ENCODE data around the gene LHX6.

LHX6 gene

GRCh38 chr9:122221183-122221811 is 7.5 kb downstream of the LHX6 start:
- H3K36me3 ChIP-seq (ENCODE audit: control insufficient read depth, insufficient read depth, low read length): no peaks in the 10 kb centered on the region
- peaks cover 37% of the 10 kb centered on the region for H3K4me1 ChIP-seq (ENCODE audit: control insufficient read depth, insufficient read depth, low read length)
- no peak overlapping the region for H3K9ac ChIP-seq (ENCODE audit: low read length)
- H3K27me3 ChIP-seq (ENCODE audit: control insufficient read depth, insufficient read depth, low read length): peaks cover 100% of the 10 kb centered on the region
- no peaks in the 10 kb centered on the region for H3K9me3 ChIP-seq (ENCODE audit: control insufficient read depth, insufficient read depth, low read depth, low read length)
- peak overlapping the region; percentile 61 for H3K4me3 ChIP-seq (ENCODE audit: low read depth, low read length)
- no peak overlapping the region for H3K27ac ChIP-seq (ENCODE audit: low read depth, low read length)

DNA sequence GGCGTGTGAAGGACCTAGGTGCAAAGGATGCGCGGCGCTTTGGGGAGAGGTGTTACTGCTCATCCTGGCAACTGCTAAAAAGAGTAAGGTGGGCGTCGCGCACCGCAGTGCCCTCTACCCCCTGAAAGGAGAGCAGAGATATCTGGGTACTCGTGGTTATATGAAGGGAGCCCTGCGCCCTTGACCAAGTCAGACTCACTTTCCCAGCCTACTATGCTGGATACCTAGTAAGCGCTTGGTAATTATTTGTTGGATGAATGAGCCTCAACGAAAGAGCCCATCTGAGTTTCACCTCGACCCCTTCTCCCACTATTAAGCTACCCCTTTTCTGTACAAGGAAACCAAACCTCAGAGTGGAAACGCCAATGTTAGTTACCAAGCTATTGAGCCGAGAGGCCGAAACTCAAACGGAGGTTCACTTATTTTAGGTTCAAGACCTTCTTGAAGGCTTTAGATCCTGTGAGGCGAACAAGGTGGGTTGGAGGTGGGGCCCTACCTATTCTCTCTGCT is 8.0 kb downstream of the LHX6 start:
- H3K27ac ChIP-seq (ENCODE audit: low read depth, low read length): no peak overlapping the region
- H3K36me3 ChIP-seq (ENCODE audit: control insufficient read depth, insufficient read depth, low read length): no peaks in the 10 kb centered on the region
- H3K27me3 ChIP-seq (ENCODE audit: control insufficient read depth, insufficient read depth, low read length): peaks cover 100% of the 10 kb centered on the region
- no peaks in the 10 kb centered on the region for H3K9me3 ChIP-seq (ENCODE audit: control insufficient read depth, insufficient read depth, low read depth, low read length)
- peak overlapping the region; percentile 61 for H3K4me3 ChIP-seq (ENCODE audit: low read depth, low read length)
- peaks cover 37% of the 10 kb centered on the region for H3K4me1 ChIP-seq (ENCODE audit: control insufficient read depth, insufficient read depth, low read length)
- H3K9ac ChIP-seq (ENCODE audit: low read length): no peak overlapping the region

- H3K9ac ChIP-seq (ENCODE audit: low read length): no peak overlapping the region
- H3K4me3 ChIP-seq (ENCODE audit: low read depth, low read length): peak overlapping the region; percentile 61
- no peaks in the 10 kb centered on the region for H3K9me3 ChIP-seq (ENCODE audit: control insufficient read depth, insufficient read depth, low read depth, low read length)
- no peak overlapping the region for H3K27ac ChIP-seq (ENCODE audit: low read depth, low read length)
- H3K27me3 ChIP-seq (ENCODE audit: control insufficient read depth, insufficient read depth, low read length): peaks cover 100% of the 10 kb centered on the region
- no peaks in the 10 kb centered on the region for H3K36me3 ChIP-seq (ENCODE audit: control insufficient read depth, insufficient read depth, low read length)
- H3K4me1 ChIP-seq (ENCODE audit: control insufficient read depth, insufficient read depth, low read length): peaks cover 37% of the 10 kb centered on the region
These were observed 8.7 kb downstream of the LHX6 start for GRCh38 chr9:122219856-122220672.

GRCh38 chr9:122218935-122219855 is 9.6 kb downstream of the LHX6 start:
- Histone ChIP-seq H3K4me1 (ENCODE audit: control insufficient read depth, insufficient read depth, low read length) (peaks cover 40% of the 10 kb centered on the region), H3K36me3 (ENCODE audit: control insufficient read depth, insufficient read depth, low read length) (no peaks in the 10 kb centered on the region), H3K27ac (ENCODE audit: low read depth, low read length) (no peak overlapping the region), H3K27me3 (ENCODE audit: control insufficient read depth, insufficient read depth, low read length) (peaks cover 100% of the 10 kb centered on the region), H3K9ac (ENCODE audit: low read length) (no peak overlapping the region), H3K9me3 (ENCODE audit: control insufficient read depth, insufficient read depth, low read depth, low read length) (no peaks in the 10 kb centered on the region), H3K4me3 (ENCODE audit: low read depth, low read length) (peak overlapping the region; percentile 61)

DNA sequence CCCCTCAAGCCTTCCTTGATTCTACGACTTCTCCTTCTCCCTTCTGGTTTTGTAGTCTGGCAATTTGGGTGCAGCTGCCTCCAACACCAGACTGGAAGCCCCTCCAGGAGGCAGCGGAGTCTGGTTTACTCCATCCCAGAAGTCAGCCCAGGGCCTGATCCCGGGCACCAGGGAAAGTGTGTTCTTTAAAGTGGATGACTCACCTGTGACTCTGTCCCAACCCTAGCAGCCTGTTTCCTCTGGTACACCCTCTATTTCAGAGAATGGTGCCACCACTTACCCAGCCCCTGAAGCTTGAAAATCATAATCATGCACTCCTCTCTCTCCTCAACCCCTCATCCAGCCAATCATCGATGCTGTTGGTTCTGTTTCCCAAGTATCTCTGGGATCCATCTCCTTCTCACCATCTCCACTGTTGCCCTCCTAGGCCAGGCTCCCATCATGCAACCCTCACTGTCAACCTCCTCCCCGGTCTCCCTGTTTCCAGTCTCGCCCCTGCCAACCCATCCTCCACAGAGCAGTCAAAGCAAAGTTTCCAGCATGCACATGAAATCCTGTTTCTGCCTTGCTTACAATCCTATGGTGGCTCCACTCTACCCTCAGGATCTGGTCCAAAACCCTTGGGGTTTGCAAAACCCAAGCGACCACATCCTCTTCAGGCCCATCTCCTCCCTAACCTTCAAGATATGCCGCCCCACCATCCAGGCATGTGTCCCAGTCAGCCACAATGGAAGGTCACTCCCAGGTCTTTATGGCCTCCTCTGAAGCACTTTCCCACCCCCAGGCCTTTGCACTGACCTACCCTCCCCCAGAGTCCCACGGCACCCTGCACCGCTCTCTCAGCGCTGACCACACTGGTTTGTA is 10.5 kb downstream of the LHX6 start:
- peaks cover 99% of the 10 kb centered on the region for H3K27me3 ChIP-seq (ENCODE audit: control insufficient read depth, insufficient read depth, low read length)
- peak overlapping the region; percentile 61 for H3K4me3 ChIP-seq (ENCODE audit: low read depth, low read length)
- no peak overlapping the region for H3K27ac ChIP-seq (ENCODE audit: low read depth, low read length)
- H3K9ac ChIP-seq (ENCODE audit: low read length): no peak overlapping the region
- peaks cover 40% of the 10 kb centered on the region for H3K4me1 ChIP-seq (ENCODE audit: control insufficient read depth, insufficient read depth, low read length)
- no peaks in the 10 kb centered on the region for H3K9me3 ChIP-seq (ENCODE audit: control insufficient read depth, insufficient read depth, low read depth, low read length)
- no peaks in the 10 kb centered on the region for H3K36me3 ChIP-seq (ENCODE audit: control insufficient read depth, insufficient read depth, low read length)

DNA sequence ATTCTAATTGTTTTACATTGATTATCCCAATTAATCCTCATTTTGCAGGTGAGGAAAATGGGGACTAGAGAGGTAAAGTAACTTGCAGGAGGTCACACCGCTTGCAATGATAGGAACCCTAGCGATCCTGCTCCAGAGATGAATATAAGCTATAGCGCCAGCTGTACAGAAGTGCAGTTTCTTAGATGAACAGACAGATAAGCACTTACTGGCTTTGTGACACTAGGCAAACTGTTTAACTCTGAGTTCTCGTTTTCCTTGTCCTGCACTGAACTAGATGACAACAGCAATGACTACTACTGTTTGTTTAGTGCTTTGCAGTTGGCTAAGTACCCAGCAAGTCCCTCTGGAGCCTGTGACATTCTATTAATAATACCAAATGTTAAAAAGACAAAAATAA is 11.1 kb downstream of the LHX6 start:
- no peaks in the 10 kb centered on the region for H3K36me3 ChIP-seq (ENCODE audit: control insufficient read depth, insufficient read depth, low read length)
- H3K4me3 ChIP-seq (ENCODE audit: low read depth, low read length): no peak overlapping the region
- no peak overlapping the region for H3K9ac ChIP-seq (ENCODE audit: low read length)
- peaks cover 40% of the 10 kb centered on the region for H3K4me1 ChIP-seq (ENCODE audit: control insufficient read depth, insufficient read depth, low read length)
- H3K27ac ChIP-seq (ENCODE audit: low read depth, low read length): no peak overlapping the region
- no peaks in the 10 kb centered on the region for H3K9me3 ChIP-seq (ENCODE audit: control insufficient read depth, insufficient read depth, low read depth, low read length)
- peaks cover 99% of the 10 kb centered on the region for H3K27me3 ChIP-seq (ENCODE audit: control insufficient read depth, insufficient read depth, low read length)

GRCh38 chr9:122216798-122217418 is 11.8 kb downstream of the LHX6 start:
- no peak overlapping the region for H3K9ac ChIP-seq (ENCODE audit: low read length)

GRCh38 chr9:122216138-122216797 is 12.5 kb downstream of the LHX6 start:
- no peak overlapping the region for H3K4me3 ChIP-seq (ENCODE audit: low read depth, low read length)
- peaks cover 32% of the 10 kb centered on the region for H3K4me1 ChIP-seq (ENCODE audit: control insufficient read depth, insufficient read depth, low read length)
- no peak overlapping the region for H3K9ac ChIP-seq (ENCODE audit: low read length)
- H3K27me3 ChIP-seq (ENCODE audit: control insufficient read depth, insufficient read depth, low read length): peaks cover 99% of the 10 kb centered on the region
- H3K27ac ChIP-seq (ENCODE audit: low read depth, low read length): no peak overlapping the region
- no peaks in the 10 kb centered on the region for H3K9me3 ChIP-seq (ENCODE audit: control insufficient read depth, insufficient read depth, low read depth, low read length)
- no peaks in the 10 kb centered on the region for H3K36me3 ChIP-seq (ENCODE audit: control insufficient read depth, insufficient read depth, low read length)

More at GRCh38 chr9:122216798-122217418, 11.8 kb downstream of the LHX6 start:
- Histone ChIP-seq H3K27ac (ENCODE audit: low read depth, low read length) (no peak overlapping the region), H3K27me3 (ENCODE audit: control insufficient read depth, insufficient read depth, low read length) (peaks cover 99% of the 10 kb centered on the region), H3K9me3 (ENCODE audit: control insufficient read depth, insufficient read depth, low read depth, low read length) (no peaks in the 10 kb centered on the region), H3K4me1 (ENCODE audit: control insufficient read depth, insufficient read depth, low read length) (peaks cover 38% of the 10 kb centered on the region), H3K4me3 (ENCODE audit: low read depth, low read length) (0 out of 2 replicates have a peak overlapping the region, but pooled peaks have one; percentile 5), H3K36me3 (ENCODE audit: control insufficient read depth, insufficient read depth, low read length) (no peaks in the 10 kb centered on the region)

DNA sequence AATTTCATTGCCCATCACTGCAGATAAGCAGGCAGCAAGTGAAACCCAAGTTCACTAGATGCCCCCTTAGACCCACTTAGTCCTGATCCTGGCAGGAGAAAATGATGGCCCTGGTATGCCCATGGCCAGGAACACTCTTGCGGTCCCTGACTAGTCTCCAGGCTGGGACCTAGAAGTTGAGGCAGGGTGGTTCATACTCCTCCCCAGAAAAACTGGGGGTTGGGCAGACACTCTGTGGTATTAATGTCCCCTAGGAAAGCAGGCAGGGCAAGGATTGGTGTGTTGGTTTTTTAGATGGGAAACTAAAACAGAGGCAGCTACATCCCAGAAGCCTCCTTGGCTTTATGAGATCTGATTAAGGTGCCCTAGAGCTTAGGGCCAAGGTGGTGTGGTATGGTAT is 13.1 kb downstream of the LHX6 start:
- Histone ChIP-seq H3K27me3 (ENCODE audit: control insufficient read depth, insufficient read depth, low read length) (peaks cover 98% of the 10 kb centered on the region), H3K4me3 (ENCODE audit: low read depth, low read length) (no peak overlapping the region), H3K9ac (ENCODE audit: low read length) (no peak overlapping the region), H3K4me1 (ENCODE audit: control insufficient read depth, insufficient read depth, low read length) (peaks cover 27% of the 10 kb centered on the region), H3K36me3 (ENCODE audit: control insufficient read depth, insufficient read depth, low read length) (no peaks in the 10 kb centered on the region), H3K9me3 (ENCODE audit: control insufficient read depth, insufficient read depth, low read depth, low read length) (no peaks in the 10 kb centered on the region), H3K27ac (ENCODE audit: low read depth, low read length) (no peak overlapping the region)
